ENCODE measurements around the gene DDR2. TPM values are rescaled to one million over a fixed set of nuclear protein-coding genes. Genes with fewer than 3 reads are reported as not detected.
"Not testable (repeated sequence)": the region's sequence is repeated elsewhere in the genome, so short reads cannot be mapped to it uniquely, and the experiment has no call there.

DDR2 gene
- total RNA-seq, 1 donor from 2014 or later = 1.1 TPM

- Mint-ChIP-seq H3K9me3 (no peaks in the 10 kb centered on the region), H3K4me3 (ENCODE audit: low read depth) (no peak overlapping the region), H3K27ac (no peak overlapping the region), H3K27me3 (ENCODE audit: low read depth) (no peaks in the 10 kb centered on the region), H3K36me3 (ENCODE audit: low read depth) (no peaks in the 10 kb centered on the region), H3K4me1 (ENCODE audit: low read depth) (no peaks in the 10 kb centered on the region)
- DNase-seq (ENCODE audit: low spot score) = no peak
- intact Hi-C loops (cut with micrococcal nuclease) = no loop called here
These were observed 121.8 kb downstream of the DDR2 start for GRCh38 chr1:162753998-162754585.

- H3K9me3 Mint-ChIP-seq = no peaks in the 10 kb centered on the region
- no peak overlapping the region for H3K4me3 Mint-ChIP-seq (ENCODE audit: low read depth)
- H3K27me3 Mint-ChIP-seq (ENCODE audit: low read depth) = peaks cover 2% of the 10 kb centered on the region
- H3K36me3 Mint-ChIP-seq (ENCODE audit: low read depth) = no peaks in the 10 kb centered on the region
- H3K4me1 Mint-ChIP-seq (ENCODE audit: low read depth) = no peaks in the 10 kb centered on the region
- no peak for DNase-seq (ENCODE audit: low spot score)
- intact Hi-C loops (cut with micrococcal nuclease) = no loop called here
- no peak overlapping the region for H3K27ac Mint-ChIP-seq
These were observed 123.0 kb downstream of the DDR2 start for GRCh38 chr1:162755306-162755705.

GRCh38 chr1:162756523-162756922 is 124.3 kb downstream of the DDR2 start:
- H3K9me3 Mint-ChIP-seq = no peaks in the 10 kb centered on the region
- intact Hi-C loops (cut with micrococcal nuclease) = no loop called here
- H3K27ac Mint-ChIP-seq = no peak overlapping the region
- H3K36me3 Mint-ChIP-seq (ENCODE audit: low read depth) = no peaks in the 10 kb centered on the region
- DNase-seq (ENCODE audit: low spot score) = no peak
- H3K4me3 Mint-ChIP-seq (ENCODE audit: low read depth) = no peak overlapping the region
- no peaks in the 10 kb centered on the region for H3K4me1 Mint-ChIP-seq (ENCODE audit: low read depth)
- peaks cover 2% of the 10 kb centered on the region for H3K27me3 Mint-ChIP-seq (ENCODE audit: low read depth)

GRCh38 chr1:162757476-162757875 is 125.2 kb downstream of the DDR2 start:
- Mint-ChIP-seq H3K27ac (no peak overlapping the region), H3K27me3 (ENCODE audit: low read depth) (peaks cover 2% of the 10 kb centered on the region), H3K36me3 (ENCODE audit: low read depth) (no peaks in the 10 kb centered on the region), H3K9me3 (no peaks in the 10 kb centered on the region), H3K4me3 (ENCODE audit: low read depth) (no peak overlapping the region), H3K4me1 (ENCODE audit: low read depth) (no peaks in the 10 kb centered on the region)
- DNase-seq (ENCODE audit: low spot score) = no peak
- intact Hi-C loops (cut with micrococcal nuclease) = no loop called here

GRCh38 chr1:162765788-162766187 is 133.5 kb downstream of the DDR2 start:
- intact Hi-C loops (cut with micrococcal nuclease) = no loop called here
- no peaks in the 10 kb centered on the region for H3K4me1 Mint-ChIP-seq (ENCODE audit: low read depth)

GRCh38 chr1:162772571-162773154 is 140.4 kb downstream of the DDR2 start:
- Mint-ChIP-seq H3K36me3 (ENCODE audit: low read depth) (no peaks in the 10 kb centered on the region), H3K27me3 (ENCODE audit: low read depth) (peaks cover 31% of the 10 kb centered on the region), H3K27ac (no peak overlapping the region), H3K4me3 (ENCODE audit: low read depth) (no peak overlapping the region), H3K4me1 (ENCODE audit: low read depth) (no peaks in the 10 kb centered on the region), H3K9me3 (no peaks in the 10 kb centered on the region)
- intact Hi-C loops (cut with micrococcal nuclease) = no loop called here
- no peak for DNase-seq (ENCODE audit: low spot score)

More at GRCh38 chr1:162765788-162766187, 133.5 kb downstream of the DDR2 start:
- DNase-seq (ENCODE audit: low spot score) = no peak
- Mint-ChIP-seq H3K36me3 (ENCODE audit: low read depth) (no peaks in the 10 kb centered on the region), H3K4me3 (ENCODE audit: low read depth) (no peak overlapping the region), H3K27me3 (ENCODE audit: low read depth) (peaks cover 20% of the 10 kb centered on the region), H3K27ac (no peak overlapping the region), H3K9me3 (no peaks in the 10 kb centered on the region)

GRCh38 chr1:162774007-162774406 is 141.7 kb downstream of the DDR2 start:
- Mint-ChIP-seq H3K4me1 (ENCODE audit: low read depth) (no peaks in the 10 kb centered on the region), H3K27ac (no peak overlapping the region)
- no peak for DNase-seq (ENCODE audit: low spot score)

GRCh38 chr1:162779043-162779442 is 146.8 kb downstream of the DDR2 start:
- no peaks in the 10 kb centered on the region for H3K4me1 Mint-ChIP-seq (ENCODE audit: low read depth)
- peaks cover 37% of the 10 kb centered on the region for H3K27me3 Mint-ChIP-seq (ENCODE audit: low read depth)
- no peak overlapping the region for H3K27ac Mint-ChIP-seq
- no peak for DNase-seq (ENCODE audit: low spot score)
- intact Hi-C loops (cut with micrococcal nuclease) = no loop called here
- no peaks in the 10 kb centered on the region for H3K9me3 Mint-ChIP-seq
- H3K4me3 Mint-ChIP-seq (ENCODE audit: low read depth) = no peak overlapping the region
- H3K36me3 Mint-ChIP-seq (ENCODE audit: low read depth) = no peaks in the 10 kb centered on the region

More at GRCh38 chr1:162774007-162774406, 141.7 kb downstream of the DDR2 start:
- intact Hi-C loops (cut with micrococcal nuclease) = no loop called here
- Mint-ChIP-seq H3K36me3 (ENCODE audit: low read depth) (no peaks in the 10 kb centered on the region), H3K27me3 (ENCODE audit: low read depth) (peaks cover 35% of the 10 kb centered on the region), H3K4me3 (ENCODE audit: low read depth) (no peak overlapping the region), H3K9me3 (no peaks in the 10 kb centered on the region)

GRCh38 chr1:162782671-162783070 is 150.4 kb downstream of the DDR2 start:
- no peaks in the 10 kb centered on the region for H3K36me3 Mint-ChIP-seq (ENCODE audit: low read depth)
- no peak for DNase-seq (ENCODE audit: low spot score)
- no peak overlapping the region for H3K27ac Mint-ChIP-seq
- no peaks in the 10 kb centered on the region for H3K9me3 Mint-ChIP-seq
- no peaks in the 10 kb centered on the region for H3K4me1 Mint-ChIP-seq (ENCODE audit: low read depth)
- intact Hi-C loops (cut with micrococcal nuclease) = no loop called here
- H3K27me3 Mint-ChIP-seq (ENCODE audit: low read depth) = peaks cover 34% of the 10 kb centered on the region
- no peak overlapping the region for H3K4me3 Mint-ChIP-seq (ENCODE audit: low read depth)

- H3K27ac Mint-ChIP-seq; H3K4me3 Mint-ChIP-seq (ENCODE audit: low read depth); H3K36me3 Mint-ChIP-seq (ENCODE audit: low read depth); intact Hi-C loops (cut with micrococcal nuclease); H3K4me1 Mint-ChIP-seq (ENCODE audit: low read depth); H3K9me3 Mint-ChIP-seq; DNase-seq (ENCODE audit: low spot score): not testable (repeated sequence)
- H3K27me3 Mint-ChIP-seq (ENCODE audit: low read depth) = peaks cover 27% of the 10 kb centered on the region
These were observed 152.7 kb downstream of the DDR2 start for GRCh38 chr1:162784926-162785325.

GRCh38 chr1:162788783-162789182 is 156.5 kb downstream of the DDR2 start:
- H3K27ac Mint-ChIP-seq; DNase-seq (ENCODE audit: low spot score); H3K4me1 Mint-ChIP-seq (ENCODE audit: low read depth); H3K9me3 Mint-ChIP-seq; intact Hi-C loops (cut with micrococcal nuclease); H3K4me3 Mint-ChIP-seq (ENCODE audit: low read depth); H3K36me3 Mint-ChIP-seq (ENCODE audit: low read depth); H3K27me3 Mint-ChIP-seq (ENCODE audit: low read depth): not testable (repeated sequence)

- not testable (repeated sequence) for H3K27me3 Mint-ChIP-seq (ENCODE audit: low read depth); H3K9me3 Mint-ChIP-seq
- intact Hi-C loops (cut with micrococcal nuclease) = loop anchor here (10.0 kb wide), 1 partner anchor 176 kb away; no protein-coding TSS in a partner anchor
These were observed 158.2 kb downstream of the DDR2 start, which contains the start of gene HSD17B7 for GRCh38 chr1:162790303-162790984. Gene HSD17B7 (plus strand): TSS chr1:162790702. CDS start chr1:162790801, 99 bp downstream.

GRCh38 chr1:162790985-162791357 is 158.7 kb downstream of the DDR2 start:
- intact Hi-C loops (cut with micrococcal nuclease) = loop anchor here (10.0 kb wide), 1 partner anchor 176 kb away; no protein-coding TSS in a partner anchor
- H3K9me3 Mint-ChIP-seq; DNase-seq (ENCODE audit: low spot score); H3K27me3 Mint-ChIP-seq (ENCODE audit: low read depth): not testable (repeated sequence)
- Mint-ChIP-seq H3K4me3 (ENCODE audit: low read depth) (peak overlapping the region; percentile 90), H3K27ac (peak overlapping the region; percentile 94), H3K4me1 (ENCODE audit: low read depth) (peaks cover 11% of the 10 kb centered on the region), H3K36me3 (ENCODE audit: low read depth) (peaks cover 17% of the 10 kb centered on the region)

More at GRCh38 chr1:162790303-162790984, 158.2 kb downstream of the DDR2 start, which contains the start of gene HSD17B7:
- Mint-ChIP-seq H3K27ac (peak within 1 kb of the TSS; percentile 94), H3K36me3 (ENCODE audit: low read depth) (peaks cover 14% of the 10 kb centered on the region), H3K4me3 (ENCODE audit: low read depth) (peak within 1 kb of the TSS; percentile 90)
- H3K4me1 Mint-ChIP-seq (ENCODE audit: low read depth) = not testable (repeated sequence)
- DNase-seq (ENCODE audit: low spot score) = peak; percentile 78
